ENCODE measurements around the gene CKS1B.

GRCh38 chr1:155006601-155007101, 32.2 kb downstream of the CKS1B start:
- TF ChIP-seq ATF3 (IDR thresholded peaks at IDR 0.05) (no peak), RAD21 (IDR thresholded peaks at IDR 0.05) (no peak), YY1 (IDR thresholded peaks at IDR 0.05) (no peak), TAF1 (conservative IDR thresholded peaks at IDR 0.05) (no peak), RXRA (IDR thresholded peaks at IDR 0.05) (no peak), MAX (IDR thresholded peaks at IDR 0.05) (no peak), HNF4A (conservative IDR thresholded peaks at IDR 0.05) (no peak), EGR1 (IDR thresholded peaks at IDR 0.05; ENCODE audit: low read depth in 2 of 2) (no peak), JUND (IDR thresholded peaks at IDR 0.05) (no peak), SP1 (IDR thresholded peaks at IDR 0.05) (no peak)
- TF ChIP-seq, protein P1, sequence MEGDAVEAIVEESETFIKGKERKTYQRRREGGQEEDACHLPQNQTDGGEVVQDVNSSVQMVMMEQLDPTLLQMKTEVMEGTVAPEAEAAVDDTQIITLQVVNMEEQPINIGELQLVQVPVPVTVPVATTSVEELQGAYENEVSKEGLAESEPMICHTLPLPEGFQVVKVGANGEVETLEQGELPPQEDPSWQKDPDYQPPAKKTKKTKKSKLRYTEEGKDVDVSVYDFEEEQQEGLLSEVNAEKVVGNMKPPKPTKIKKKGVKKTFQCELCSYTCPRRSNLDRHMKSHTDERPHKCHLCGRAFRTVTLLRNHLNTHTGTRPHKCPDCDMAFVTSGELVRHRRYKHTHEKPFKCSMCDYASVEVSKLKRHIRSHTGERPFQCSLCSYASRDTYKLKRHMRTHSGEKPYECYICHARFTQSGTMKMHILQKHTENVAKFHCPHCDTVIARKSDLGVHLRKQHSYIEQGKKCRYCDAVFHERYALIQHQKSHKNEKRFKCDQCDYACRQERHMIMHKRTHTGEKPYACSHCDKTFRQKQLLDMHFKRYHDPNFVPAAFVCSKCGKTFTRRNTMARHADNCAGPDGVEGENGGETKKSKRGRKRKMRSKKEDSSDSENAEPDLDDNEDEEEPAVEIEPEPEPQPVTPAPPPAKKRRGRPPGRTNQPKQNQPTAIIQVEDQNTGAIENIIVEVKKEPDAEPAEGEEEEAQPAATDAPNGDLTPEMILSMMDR (IDR thresholded peaks at IDR 0.05; ENCODE audit: low read depth, low read length, missing input control): no peak
- TF ChIP-seq, protein P2, sequence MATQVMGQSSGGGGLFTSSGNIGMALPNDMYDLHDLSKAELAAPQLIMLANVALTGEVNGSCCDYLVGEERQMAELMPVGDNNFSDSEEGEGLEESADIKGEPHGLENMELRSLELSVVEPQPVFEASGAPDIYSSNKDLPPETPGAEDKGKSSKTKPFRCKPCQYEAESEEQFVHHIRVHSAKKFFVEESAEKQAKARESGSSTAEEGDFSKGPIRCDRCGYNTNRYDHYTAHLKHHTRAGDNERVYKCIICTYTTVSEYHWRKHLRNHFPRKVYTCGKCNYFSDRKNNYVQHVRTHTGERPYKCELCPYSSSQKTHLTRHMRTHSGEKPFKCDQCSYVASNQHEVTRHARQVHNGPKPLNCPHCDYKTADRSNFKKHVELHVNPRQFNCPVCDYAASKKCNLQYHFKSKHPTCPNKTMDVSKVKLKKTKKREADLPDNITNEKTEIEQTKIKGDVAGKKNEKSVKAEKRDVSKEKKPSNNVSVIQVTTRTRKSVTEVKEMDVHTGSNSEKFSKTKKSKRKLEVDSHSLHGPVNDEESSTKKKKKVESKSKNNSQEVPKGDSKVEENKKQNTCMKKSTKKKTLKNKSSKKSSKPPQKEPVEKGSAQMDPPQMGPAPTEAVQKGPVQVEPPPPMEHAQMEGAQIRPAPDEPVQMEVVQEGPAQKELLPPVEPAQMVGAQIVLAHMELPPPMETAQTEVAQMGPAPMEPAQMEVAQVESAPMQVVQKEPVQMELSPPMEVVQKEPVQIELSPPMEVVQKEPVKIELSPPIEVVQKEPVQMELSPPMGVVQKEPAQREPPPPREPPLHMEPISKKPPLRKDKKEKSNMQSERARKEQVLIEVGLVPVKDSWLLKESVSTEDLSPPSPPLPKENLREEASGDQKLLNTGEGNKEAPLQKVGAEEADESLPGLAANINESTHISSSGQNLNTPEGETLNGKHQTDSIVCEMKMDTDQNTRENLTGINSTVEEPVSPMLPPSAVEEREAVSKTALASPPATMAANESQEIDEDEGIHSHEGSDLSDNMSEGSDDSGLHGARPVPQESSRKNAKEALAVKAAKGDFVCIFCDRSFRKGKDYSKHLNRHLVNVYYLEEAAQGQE (IDR thresholded peaks at IDR 0.05): no peak
